Neutrophil (primary cell): ENCODE results near the gene IFT22.

Experiments used
- H3K27ac ChIP-seq: fragments of 200-600 bp; sonication (generic); 2 replicates; pipeline ENCODE4 v1.5.1; 2016; ENCODE audit warnings: mild to moderate bottlenecking, moderate library complexity
- H3K27me3 ChIP-seq: fragments of 200-600 bp; sonication (generic); 2 replicates; pipeline ENCODE4 v1.6.0; 2016; ENCODE audit warnings: mild to moderate bottlenecking
- H3K36me3 ChIP-seq: fragments of 200-600 bp; sonication (generic); 2 replicates; pipeline ENCODE4 v1.5.1; 2017
- H3K4me1 ChIP-seq, 2 experiments: fragments of 200-600 bp in 1 of 2; sonication (generic) in 1 of 2; 1 replicate in 1 of 2; 2 replicates in 1 of 2; pipeline versions ENCODE4 v1.5.1 to v1.6.1; 2013 to 2016; ENCODE audit warnings: low read depth in 1 of 2, low read length in 1 of 2, mild to moderate bottlenecking in 1 of 2, moderate library complexity in 1 of 2; ENCODE audit not compliant: control insufficient read depth in 1 of 2, insufficient read depth in 1 of 2
- H3K4me3 ChIP-seq, 2 experiments: fragments of 200-600 bp in 1 of 2; sonication (generic) in 1 of 2; 1 replicate in 1 of 2; 2 replicates in 1 of 2; pipeline ENCODE4 v1.5.1; 2013 to 2016; ENCODE audit warnings: low read depth in 1 of 2, low read length in 1 of 2, mild to moderate bottlenecking in 1 of 2, moderate library complexity in 1 of 2
- H3K9me3 ChIP-seq: fragments of 200-600 bp; sonication (generic); 2 replicates; pipeline ENCODE4 v1.5.1; 2016
- TF ChIP-seq, protein P1 (sequence below): fragments of 200-600 bp; sonication (generic); IDR thresholded peaks from 2 replicates; pipeline ENCODE4 v1.5.1; 2016; ENCODE audit warnings: antibody characterized with exemption

IFT22 gene

DNA sequence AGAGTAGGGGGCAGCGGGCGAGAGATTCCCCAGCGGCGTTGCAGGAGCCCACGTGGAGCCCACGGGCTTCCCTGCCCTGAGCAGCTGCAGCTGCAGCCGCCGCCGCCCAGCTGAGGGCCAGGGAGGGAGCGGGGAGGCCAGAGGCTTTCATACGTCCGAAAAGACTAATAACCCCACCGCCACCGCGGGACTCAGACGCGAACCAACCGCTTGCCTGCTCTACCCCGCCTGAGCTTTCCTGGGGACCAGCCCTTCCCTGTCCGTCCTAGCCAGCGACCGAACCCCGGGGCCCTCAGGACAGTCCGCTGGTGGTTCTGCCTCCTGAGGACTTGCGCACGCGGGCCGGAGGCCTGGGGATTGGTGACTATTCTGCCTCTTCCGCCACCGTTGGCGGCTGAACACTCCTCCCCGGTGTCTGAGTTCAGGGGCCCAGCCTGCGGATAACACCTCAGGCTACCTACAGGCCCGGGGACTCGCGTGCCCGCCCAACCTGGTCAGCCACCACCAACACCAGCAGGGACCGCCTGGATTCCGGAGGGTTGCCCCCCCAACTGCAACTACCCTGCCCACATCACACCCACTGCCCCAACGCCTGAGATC, 18.4 kb downstream of the IFT22 start:
- H3K9me3 ChIP-seq: no peaks in the 10 kb centered on the region
- TF ChIP-seq, protein P1, sequence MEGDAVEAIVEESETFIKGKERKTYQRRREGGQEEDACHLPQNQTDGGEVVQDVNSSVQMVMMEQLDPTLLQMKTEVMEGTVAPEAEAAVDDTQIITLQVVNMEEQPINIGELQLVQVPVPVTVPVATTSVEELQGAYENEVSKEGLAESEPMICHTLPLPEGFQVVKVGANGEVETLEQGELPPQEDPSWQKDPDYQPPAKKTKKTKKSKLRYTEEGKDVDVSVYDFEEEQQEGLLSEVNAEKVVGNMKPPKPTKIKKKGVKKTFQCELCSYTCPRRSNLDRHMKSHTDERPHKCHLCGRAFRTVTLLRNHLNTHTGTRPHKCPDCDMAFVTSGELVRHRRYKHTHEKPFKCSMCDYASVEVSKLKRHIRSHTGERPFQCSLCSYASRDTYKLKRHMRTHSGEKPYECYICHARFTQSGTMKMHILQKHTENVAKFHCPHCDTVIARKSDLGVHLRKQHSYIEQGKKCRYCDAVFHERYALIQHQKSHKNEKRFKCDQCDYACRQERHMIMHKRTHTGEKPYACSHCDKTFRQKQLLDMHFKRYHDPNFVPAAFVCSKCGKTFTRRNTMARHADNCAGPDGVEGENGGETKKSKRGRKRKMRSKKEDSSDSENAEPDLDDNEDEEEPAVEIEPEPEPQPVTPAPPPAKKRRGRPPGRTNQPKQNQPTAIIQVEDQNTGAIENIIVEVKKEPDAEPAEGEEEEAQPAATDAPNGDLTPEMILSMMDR: no peak
- H3K4me3 ChIP-seq: no peak overlapping the region
- H3K4me1 ChIP-seq: no peaks in the 10 kb centered on the region
- H3K27me3 ChIP-seq: peaks cover 100% of the 10 kb centered on the region
- no peak overlapping the region for H3K27ac ChIP-seq
- no peaks in the 10 kb centered on the region for H3K36me3 ChIP-seq

DNA sequence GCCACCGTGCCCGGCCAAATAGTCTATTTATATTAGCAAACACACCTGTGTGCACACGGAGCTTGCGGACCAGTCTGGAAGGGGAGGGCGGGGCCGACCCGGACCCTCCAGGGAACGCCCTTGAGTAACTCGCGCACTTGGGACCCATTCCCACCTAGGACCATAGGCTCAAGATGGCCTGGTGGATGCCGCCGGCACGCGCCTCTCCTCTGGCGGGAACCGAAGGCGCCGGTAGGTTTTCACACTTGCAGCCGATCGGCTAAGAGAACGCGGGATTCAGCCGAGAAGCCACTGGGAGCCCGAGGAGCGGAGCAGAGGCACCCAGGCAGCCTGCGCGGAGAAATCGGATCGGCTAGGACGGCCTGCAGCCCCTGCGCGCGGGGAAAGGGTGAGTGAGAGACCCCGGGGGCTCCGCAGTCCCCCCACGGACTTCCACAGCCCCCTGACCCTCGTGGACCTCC, 18.9 kb downstream of the IFT22 start:
- Histone ChIP-seq H3K4me3 (no peak overlapping the region), H3K27me3 (peaks cover 100% of the 10 kb centered on the region), H3K36me3 (no peaks in the 10 kb centered on the region), H3K27ac (no peak overlapping the region), H3K9me3 (no peaks in the 10 kb centered on the region), H3K4me1 (no peaks in the 10 kb centered on the region)
- TF ChIP-seq, protein P1: no peak

DNA sequence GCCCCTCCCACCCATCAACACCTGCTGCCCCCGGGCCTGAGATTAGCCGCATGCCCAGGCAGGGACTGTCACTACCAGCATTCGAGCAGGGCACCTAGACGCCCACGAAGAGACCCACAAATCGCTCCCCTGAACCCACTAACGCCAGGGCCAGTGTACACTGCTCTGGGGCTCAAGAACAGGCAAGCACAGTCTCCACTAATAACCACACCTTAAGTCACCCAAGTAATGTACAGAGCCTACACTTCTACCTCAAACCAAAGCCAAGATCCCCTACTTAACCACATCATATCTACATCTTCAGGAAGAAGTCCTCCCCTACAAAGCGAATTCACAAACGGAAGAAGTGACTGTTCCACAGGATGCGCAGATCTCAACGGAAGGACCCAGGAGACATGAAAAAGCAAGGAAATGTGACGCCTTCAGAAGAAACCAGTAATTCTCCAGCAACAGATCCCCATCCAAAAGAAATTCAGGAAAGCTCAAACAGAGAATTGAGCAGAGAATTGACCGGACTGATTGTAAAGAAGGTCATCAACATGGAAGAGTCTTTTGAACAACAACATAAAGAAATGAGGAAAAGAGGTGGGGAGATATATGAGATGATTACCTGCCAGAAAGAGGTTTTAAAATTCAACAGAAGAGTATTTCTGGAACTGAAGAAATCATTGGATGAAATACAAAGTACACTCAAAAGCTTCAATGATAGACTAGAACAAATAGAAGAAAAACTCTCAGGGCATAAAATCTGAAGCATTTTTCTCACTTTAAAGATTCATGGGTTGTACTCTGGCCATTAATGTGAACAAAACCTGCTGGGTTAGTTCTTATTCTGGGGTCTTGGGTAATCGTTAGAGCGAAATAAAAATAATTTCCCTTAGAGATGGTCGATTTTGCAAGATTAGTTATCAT, 20.9 kb downstream of the IFT22 start:
- no peaks in the 10 kb centered on the region for H3K36me3 ChIP-seq
- no peak overlapping the region for H3K4me3 ChIP-seq
- peaks cover 100% of the 10 kb centered on the region for H3K27me3 ChIP-seq
- no peaks in the 10 kb centered on the region for H3K4me1 ChIP-seq
- H3K9me3 ChIP-seq: no peaks in the 10 kb centered on the region
- no peak overlapping the region for H3K27ac ChIP-seq
- TF ChIP-seq, protein P1: no peak

DNA sequence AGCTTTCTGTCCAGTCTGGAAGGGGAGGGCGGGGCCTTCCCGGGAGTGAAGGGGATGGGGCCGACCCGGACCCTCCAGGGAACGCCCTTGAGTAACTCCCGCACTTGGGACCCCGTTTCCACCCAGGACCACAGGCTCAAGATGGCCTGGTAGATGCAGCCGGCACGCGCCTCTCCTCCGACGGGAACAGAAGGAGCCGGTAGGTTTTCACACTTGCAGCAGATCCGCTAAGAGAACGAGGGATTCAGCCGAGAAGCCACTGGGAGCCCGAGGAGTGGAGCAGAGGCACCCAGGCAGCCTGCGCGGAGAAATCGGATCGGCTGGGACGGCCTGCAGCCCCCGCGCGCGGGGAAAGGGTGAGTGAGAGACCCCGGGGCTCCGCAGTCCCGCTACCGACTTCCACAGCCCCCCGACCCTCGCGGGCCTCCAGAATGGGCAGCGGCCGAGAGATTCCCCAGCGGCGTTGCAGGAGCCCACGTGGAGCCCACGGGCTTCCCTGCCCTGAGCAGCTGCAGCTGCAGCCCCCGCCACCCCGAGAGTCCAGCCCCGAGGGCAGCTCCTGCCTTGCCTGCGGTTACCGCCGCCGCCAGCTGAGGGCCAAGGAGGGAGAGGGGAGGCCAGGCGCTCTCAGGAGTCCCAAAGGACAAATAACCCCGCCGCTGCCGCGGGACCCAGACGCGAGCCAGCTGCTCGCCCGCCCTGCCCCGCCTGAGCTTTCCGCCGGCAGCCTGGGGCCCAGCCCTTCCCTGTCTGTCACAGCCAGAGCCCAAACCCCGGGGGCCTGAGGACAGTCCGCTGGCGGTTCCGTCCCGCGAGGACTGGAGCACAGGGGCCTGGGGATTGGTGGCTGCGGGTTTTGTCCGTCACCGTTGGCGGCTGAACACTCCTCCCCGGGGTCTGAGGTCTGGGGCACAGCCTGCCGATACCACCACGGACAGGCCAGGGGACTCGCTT, 21.8 kb downstream of the IFT22 start:
- Histone ChIP-seq H3K36me3 (no peaks in the 10 kb centered on the region), H3K4me1 (no peaks in the 10 kb centered on the region), H3K27ac (no peak overlapping the region), H3K4me3 (no peak overlapping the region), H3K9me3 (no peaks in the 10 kb centered on the region), H3K27me3 (peaks cover 100% of the 10 kb centered on the region)
- TF ChIP-seq, protein P1: no peak

DNA sequence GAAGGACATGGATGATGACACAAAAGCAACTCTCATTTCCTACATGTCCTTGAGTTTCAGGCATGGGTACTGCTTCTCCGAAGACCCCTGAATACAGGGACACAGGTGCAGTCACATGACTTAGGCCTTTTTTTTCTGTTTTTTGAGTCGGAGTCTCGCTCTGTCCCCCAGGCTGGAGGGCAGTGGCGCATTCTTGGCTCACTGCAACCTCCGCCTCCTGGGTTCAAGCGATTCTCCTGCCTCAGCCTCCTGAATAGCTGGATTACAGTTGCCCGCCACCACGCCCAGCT, 26.8 kb downstream of the IFT22 start:
- Histone ChIP-seq H3K27me3 (peaks cover 94% of the 10 kb centered on the region), H3K27ac (no peak overlapping the region)
- TF ChIP-seq, protein P1: no peak

More for the DNA sequence above, 26.8 kb downstream of the IFT22 start:
- H3K4me3 ChIP-seq: no peak overlapping the region
- H3K36me3 ChIP-seq: no peaks in the 10 kb centered on the region
- no peaks in the 10 kb centered on the region for H3K4me1 ChIP-seq
- H3K9me3 ChIP-seq: no peaks in the 10 kb centered on the region
